Adipose tissue (tissue), 3 donors: ENCODE data around the gene HSD17B11. TPM values are rescaled to one million over a fixed set of nuclear protein-coding genes. Genes with fewer than 3 reads are reported as not detected.
"Not testable (repeated sequence)": the region's sequence is repeated elsewhere in the genome, so short reads cannot be mapped to it uniquely, and the experiment has no call there.

Source experiments
- H3K27ac ChIP-seq: one replicate; pipeline ENCODE4 v1.5.1; 2013; ENCODE audit warnings: low read depth, low read length
- WGBS, 3 donors: extraction: QIAGEN DNeasy Blood & Tissue Kit; methylation state at CpG; one replicate each; pipeline ENCODE4 v1.1.7; 2013; 5-methylcytosine and 5-hydroxymethylcytosine counted together
- polyA plus RNA-seq, 3 donors: library from polyadenylated mRNA; stranded (reverse); fragments of 200-250 nt; gene quantifications; one replicate each; pipeline ENCODE4 v1.2.3, GENCODE V29; 2013
- donor health status: healthy with polysubstance abuse.
- donor health status: Bipolar disorder and iron deficiency.
- donor health status: healthy.

HSD17B11 gene
- polyA plus RNA-seq, 3 donors = 38.0 to 68.6 (median 38.4) TPM

- no peak within 1 kb of the TSS for H3K27ac ChIP-seq
- 61 to 74% (median 71%) methylated on average over 2 of the region's 2 CpGs for WGBS, 3 donors
Measured at GRCh38 chr4:87322754-87323153, 68.2 kb downstream of the HSD17B11 start, which contains the start of gene HSD17B13. Gene HSD17B13, minus strand, starts transcription at chr4:87322882. Its CDS starts 41 bp downstream, at chr4:87322841.

GRCh38 chr4:87321888-87322287 is 69.1 kb downstream of the HSD17B11 start:
- WGBS, 3 donors = 52 to 82% (median 73%) methylated on average over 5 of the region's 5 CpGs
- H3K27ac ChIP-seq = no peak overlapping the region

- H3K27ac ChIP-seq = no peak overlapping the region
- 29 to 73% (median 66%) methylated on average over 1 of the region's 1 CpG for WGBS, 3 donors
Measured at GRCh38 chr4:87317527-87317926, 73.5 kb downstream of the HSD17B11 start.

- 86 to 91% (median 86%) methylated on average over 3 of the region's 3 CpGs for WGBS, 3 donors
- H3K27ac ChIP-seq = no peak overlapping the region
Measured at GRCh38 chr4:87316961-87317360, 74.0 kb downstream of the HSD17B11 start.

GRCh38 chr4:87315000-87315399 is 76.0 kb downstream of the HSD17B11 start:
- not testable (repeated sequence) for H3K27ac ChIP-seq
- WGBS, 3 donors = 50 to 60% (median 57%) methylated on average over 4 of the region's 4 CpGs

GRCh38 chr4:87313756-87314155 is 77.2 kb downstream of the HSD17B11 start:
- 50 to 86% (median 83%) methylated on average over 3 of the region's 3 CpGs for WGBS, 3 donors

GRCh38 chr4:87311684-87312083 is 79.3 kb downstream of the HSD17B11 start:
- no peak overlapping the region for H3K27ac ChIP-seq
- WGBS, 3 donors = 94 to 98% (median 97%) methylated on average over 3 of the region's 3 CpGs

More at GRCh38 chr4:87313756-87314155, 77.2 kb downstream of the HSD17B11 start:
- no peak overlapping the region for H3K27ac ChIP-seq

- no peak overlapping the region for H3K27ac ChIP-seq
- 57 to 80% (median 80%) methylated on average over 4 of the region's 4 CpGs for WGBS, 3 donors
Measured at GRCh38 chr4:87310691-87311335, 80.2 kb downstream of the HSD17B11 start.

- H3K27ac ChIP-seq = no peak overlapping the region
- 82 to 88% (median 83%) methylated on average over 2 of the region's 2 CpGs for WGBS, 3 donors
Measured at GRCh38 chr4:87309625-87310024, 81.4 kb downstream of the HSD17B11 start.

- WGBS, 3 donors = 94 to 100% (median 99%) methylated on average over 1 of the region's 1 CpG
- no peak overlapping the region for H3K27ac ChIP-seq
Measured at GRCh38 chr4:87306056-87306455, 84.9 kb downstream of the HSD17B11 start.

- H3K27ac ChIP-seq = no peak overlapping the region
- 88 to 91% (median 89%) methylated on average over 7 of the region's 7 CpGs for WGBS, 3 donors
Measured at GRCh38 chr4:87305562-87305961, 85.4 kb downstream of the HSD17B11 start.

- H3K27ac ChIP-seq = no peak overlapping the region
- 65 to 71% (median 69%) methylated on average over 10 of the region's 10 CpGs for WGBS, 3 donors
Measured at GRCh38 chr4:87304745-87305432, 86.1 kb downstream of the HSD17B11 start.

- 74 to 77% (median 74%) methylated on average over 4 of the region's 4 CpGs for WGBS, 3 donors
- H3K27ac ChIP-seq = no peak overlapping the region
Measured at GRCh38 chr4:87299898-87300297, 91.1 kb downstream of the HSD17B11 start.

- no peak overlapping the region for H3K27ac ChIP-seq
- 64 to 83% (median 78%) methylated on average over 2 of the region's 2 CpGs for WGBS, 3 donors
Measured at GRCh38 chr4:87298362-87298761, 92.6 kb downstream of the HSD17B11 start.

GRCh38 chr4:87294911-87295310 is 96.1 kb downstream of the HSD17B11 start:
- 78 to 96% (median 82%) methylated on average over 11 of the region's 11 CpGs for WGBS, 3 donors
- H3K27ac ChIP-seq = not testable (repeated sequence)

- 90 to 95% (median 95%) methylated on average over 7 of the region's 7 CpGs for WGBS, 3 donors
- not testable (repeated sequence) for H3K27ac ChIP-seq
Measured at GRCh38 chr4:87293889-87294288, 97.1 kb downstream of the HSD17B11 start.

- H3K27ac ChIP-seq = no peak overlapping the region
- 95 to 100% (median 100%) methylated on average over 1 of the region's 1 CpG for WGBS, 3 donors
Measured at GRCh38 chr4:87286970-87287369, 104.0 kb downstream of the HSD17B11 start.
